Testis (tissue), 2 donors: ENCODE results near the gene HAT1.
"Not testable (repeated sequence)": the region's sequence is repeated elsewhere in the genome, so short reads cannot be mapped to it uniquely, and the experiment has no call there.

Source experiments
- CTCF ChIP-seq, 3 experiments: fragments of 450-650 bp in 2 of 3; fragments of 200-600 bp in 1 of 3; sonication (generic) in 1 of 3; IDR thresholded peaks; one replicate each; pipeline ENCODE4 v1.5.1; 2016 to 2019; ENCODE audit warnings: antibody characterized with exemption in 3 of 3, mild to moderate bottlenecking in 2 of 3, moderate library complexity in 1 of 3
- POLR2A ChIP-seq: fragments of 450-650 bp; IDR thresholded peaks from one replicate; pipeline ENCODE4 v1.6.1; 2017; ENCODE audit warnings: antibody characterized with exemption, mild to moderate bottlenecking, moderate library complexity

- TF ChIP-seq CTCF (IDR thresholded peaks at IDR 0.05); POLR2A: not testable (repeated sequence)
Measured at GRCh38 chr2:171997031-171997430, 74.8 kb downstream of the HAT1 start.
